A549 (cell line): ENCODE data around the gene DUS2. TPM values are rescaled to one million over a fixed set of nuclear protein-coding genes. Genes with fewer than 3 reads are reported as not detected.

Source experiments
- ATAC-seq, 2 experiments: fragments of 200-7000 bp in 1 of 2; fragments of >200 bp in 1 of 2; cut with Nextera tagmentation in 1 of 2; cut with Tn5 transposase in 1 of 2; 3 replicates each; pipeline versions ENCODE4 v1.8.0 to v1.9.1; 2018 to 2020; ENCODE audit warnings: mild to moderate bottlenecking in 1 of 2, moderate library complexity in 1 of 2
- CTCF ChIA-PET: fragments of 300-600 bp; sonication (Branson Sonifier 250); formaldehyde crosslinking; extraction: SDS; loops from one replicate; lab custom pipeline; 2021; ENCODE audit warnings: antibody characterized with exemption, inconsistent platforms; lab: Yijun Ruan, JAX
- POLR2A ChIA-PET: fragments of 350-600 bp; formaldehyde crosslinking; extraction: SDS; loops from one replicate; lab custom pipeline; 2021; ENCODE audit warnings: antibody characterized with exemption, inconsistent platforms; lab: Yijun Ruan, JAX
- DNase-seq, 2 experiments: peaks; one replicate each; pipeline versions ENCODE4 v3.0.0 to v3.0.0-alpha.2; 2011 to 2016; ENCODE audit warnings: low read depth in 1 of 2, low spot score in 1 of 2
- FAIRE-seq: peaks from 2 replicates; lab custom pipeline; 2011; peaks lifted over from hg19 to GRCh38; lab: Jason Lieb, UNC
- H3K27ac ChIP-seq, 2 experiments: fragments of >200 bp; sonication (Bioruptor Twin); formaldehyde crosslinking; 3 replicates each; pipeline ENCODE4 v1.5.1; 2016 to 2017
- H3K4me1 ChIP-seq: fragments of >200 bp; sonication (Bioruptor Twin); formaldehyde crosslinking; 3 replicates; pipeline ENCODE4 v1.6.1; 2016
- H3K4me2 ChIP-seq: fragments of >200 bp; sonication (Bioruptor Twin); formaldehyde crosslinking; 3 replicates; pipeline ENCODE4 v1.6.1; 2016
- H3K4me3 ChIP-seq: fragments of >200 bp; sonication (Bioruptor Twin); formaldehyde crosslinking; 3 replicates; pipeline ENCODE4 v1.5.1; 2016
- H3K9me3 ChIP-seq: fragments of >200 bp; sonication (Bioruptor Twin); formaldehyde crosslinking; 3 replicates; pipeline ENCODE4 v1.6.1; 2016
- ATOH8 ChIP-seq: fragments of 250-450 bp; sonication (Bioruptor Pico); IDR thresholded peaks from 2 replicates; pipeline ENCODE4 v1.5.0; 2020; ENCODE audit warnings: low read depth, mild to moderate bottlenecking, moderate library complexity
- BHLHE40 ChIP-seq: IDR thresholded peaks from 2 replicates; pipeline ENCODE4 v1.6.1; 2012; ENCODE audit warnings: low read depth, low read length, inconsistent platforms
- CBX2 ChIP-seq: fragments of 200-600 bp; sonication (generic); IDR thresholded peaks from 2 replicates; pipeline ENCODE4 v1.6.1; 2016; ENCODE audit warnings: low read depth, mild to moderate bottlenecking, borderline replicate concordance
- CEBPB ChIP-seq, 2 experiments: fragments of >200 bp in 1 of 2; sonication (Bioruptor Twin) in 1 of 2; formaldehyde crosslinking in 1 of 2; IDR thresholded peaks; 2 replicates each; pipeline ENCODE4 v1.6.1; 2012 to 2016
- CHD4 ChIP-seq: fragments of 200-600 bp; sonication (generic); IDR thresholded peaks from 2 replicates; pipeline ENCODE4 v1.6.1; 2016; ENCODE audit warnings: antibody characterized with exemption, mild to moderate bottlenecking, borderline replicate concordance
- EHF ChIP-seq: fragments of 250-450 bp; sonication (Bioruptor Pico); IDR thresholded peaks from 2 replicates; pipeline ENCODE4 v1.5.0; 2020; ENCODE audit warnings: mild to moderate bottlenecking
- ESRRA ChIP-seq: fragments of 150-350 bp; IDR thresholded peaks from 2 replicates; pipeline ENCODE4 v1.6.1; 2014; ENCODE audit warnings: mild to moderate bottlenecking, low read length, borderline replicate concordance
- FOSL2 ChIP-seq, 2 experiments: fragments of 450-650 bp in 1 of 2; fragments of >200 bp in 1 of 2; sonication (Bioruptor Twin) in 1 of 2; formaldehyde crosslinking; IDR thresholded peaks; 2 replicates each; pipeline versions ENCODE4 v1.5.0 to v1.6.1; 2016 to 2020; ENCODE audit warnings: mild to moderate bottlenecking in 1 of 2, moderate library complexity in 1 of 2
- HEYL ChIP-seq: fragments of 250-450 bp; sonication (Bioruptor Pico); IDR thresholded peaks from 2 replicates; pipeline ENCODE4 v1.8.0; 2021; ENCODE audit warnings: mild to moderate bottlenecking, moderate library complexity
- JUN ChIP-seq, 2 experiments: fragments of >200 bp; sonication (Bioruptor Twin); formaldehyde crosslinking; IDR thresholded peaks; 2 replicates in 1 of 2; 3 replicates in 1 of 2; pipeline ENCODE4 v1.6.1; 2016 to 2017
- NFE2L2 ChIP-seq: fragments of 150-350 bp; conservative IDR thresholded peaks from 2 replicates; pipeline ENCODE4 v1.6.1; 2014; ENCODE audit warnings: low read length
- POLR2AphosphoS2 ChIP-seq: conservative IDR thresholded peaks from 2 replicates; pipeline ENCODE4 v1.6.1; 2012; ENCODE audit warnings: low read length, improper control_type of control experiment, inconsistent platforms
- RAD21 ChIP-seq, 2 experiments: fragments of >200 bp in 1 of 2; sonication (Bioruptor Twin) in 1 of 2; formaldehyde crosslinking in 1 of 2; IDR thresholded peaks in 1 of 2; conservative IDR thresholded peaks in 1 of 2; 2 replicates in 1 of 2; 3 replicates in 1 of 2; pipeline ENCODE4 v1.6.1; 2012 to 2018; ENCODE audit warnings: inconsistent platforms in 1 of 2
- RCOR1 ChIP-seq: fragments of 150-350 bp; IDR thresholded peaks from 2 replicates; pipeline ENCODE4 v1.6.1; 2014; ENCODE audit warnings: antibody characterized with exemption, low read length, low read depth
- REST ChIP-seq: fragments of 200-600 bp; sonication (generic); IDR thresholded peaks from 2 replicates; pipeline ENCODE4 v1.6.1; 2016; ENCODE audit warnings: antibody characterized with exemption, mild to moderate bottlenecking, moderate library complexity
- RFX5 ChIP-seq: fragments of 450-650 bp; IDR thresholded peaks from 2 replicates; pipeline ENCODE4 v1.7.1; 2014; ENCODE audit warnings: antibody characterized with exemption, mild to moderate bottlenecking, moderate library complexity
- RNF2 ChIP-seq: fragments of 200-600 bp; sonication (generic); IDR thresholded peaks from 2 replicates; pipeline ENCODE4 v1.6.1; 2016; ENCODE audit warnings: low read depth, mild to moderate bottlenecking, antibody characterized with exemption, moderate library complexity, borderline replicate concordance
- SMC3 ChIP-seq: fragments of >200 bp; sonication (Bioruptor Twin); formaldehyde crosslinking; IDR thresholded peaks from 3 replicates; pipeline ENCODE4 v1.6.1; 2018; ENCODE audit warnings: inconsistent platforms
- SREBF2 ChIP-seq: fragments of 450-650 bp; IDR thresholded peaks from 2 replicates; pipeline ENCODE4 v1.6.1; 2014; ENCODE audit warnings: mild to moderate bottlenecking, moderate library complexity
- TFCP2L1 ChIP-seq: fragments of 250-450 bp; sonication (Bioruptor Pico); IDR thresholded peaks from 2 replicates; pipeline ENCODE4 v1.5.0; 2021; ENCODE audit warnings: mild to moderate bottlenecking
- TP53 ChIP-seq: fragments of 250-450 bp; sonication (Bioruptor Pico); IDR thresholded peaks from 2 replicates; pipeline ENCODE4 v1.5.0; 2021; ENCODE audit warnings: mild to moderate bottlenecking, moderate library complexity
- ZC3H11A ChIP-seq: fragments of 450-650 bp; IDR thresholded peaks from 2 replicates; pipeline ENCODE4 v1.6.1; 2014; ENCODE audit warnings: antibody characterized with exemption, mild to moderate bottlenecking
- ZFP36 ChIP-seq: fragments of 450-650 bp; IDR thresholded peaks from 2 replicates; pipeline ENCODE4 v1.6.1; 2014; ENCODE audit warnings: borderline replicate concordance; ENCODE audit not compliant: partially characterized antibody
- ZNF302 ChIP-seq: fragments of 250-450 bp; sonication (Bioruptor Pico); IDR thresholded peaks from 2 replicates; pipeline ENCODE4 v1.9.0; 2021; ENCODE audit warnings: inconsistent platforms, mild to moderate bottlenecking, moderate library complexity
- ZSCAN20 ChIP-seq: fragments of 250-450 bp; sonication (Bioruptor Pico); IDR thresholded peaks from 2 replicates; pipeline ENCODE4 v1.8.0; 2022; ENCODE audit warnings: mild to moderate bottlenecking, moderate library complexity
- WGBS: methylation state at CpG from one replicate; pipeline ENCODE4 v1.1.6; 2017; ENCODE audit errors: missing lambda C conversion rate; 5-methylcytosine and 5-hydroxymethylcytosine counted together
- polyA plus RNA-seq, 4 experiments: library from polyadenylated mRNA; depleted of rRNA in 3 of 4; stranded (reverse); fragments of >200 nt; fragmentation: RNase III in 1 of 4; extraction: RNeasy Plus Mini Kit Qiagen cat#74134 plus additional on column Dnase treatment in 1 of 4; gene quantifications; 2 replicates in 3 of 4; 3 replicates in 1 of 4; pipeline ENCODE4 v1.2.3, GENCODE V29; 2011 to 2017
- TF ChIP-seq, protein P1 (sequence below): fragments of 150-350 bp; IDR thresholded peaks from 2 replicates; pipeline ENCODE4 v1.6.1; 2014; ENCODE audit warnings: low read depth, mild to moderate bottlenecking, low read length

Gene DUS2
- polyA plus RNA-seq, 2 of the 4 experiments (the other 2 are of a cell fraction): 20.8 to 21.5 TPM

- ChIA-PET CTCF (interaction anchor here (0.7 to 1.6 kb wide), 4 partner anchors 18 to 527 kb away, joined by 3 to 6 read pairs (median 3); no protein-coding TSS in a partner anchor), POLR2A (no interaction called here)
- FAIRE-seq (no peak), DNase-seq (no peak), ATAC-seq (no peak)
- WGBS: 90% methylated on average over 2 of the region's 2 CpGs
- Histone ChIP-seq H3K9me3 (no peaks in the 10 kb centered on the region), H3K4me2 (no peak overlapping the region), H3K27ac (no peak overlapping the region), H3K4me3 (no peak overlapping the region), H3K4me1 (no peaks in the 10 kb centered on the region)
- no peak for TF ChIP-seq ZSCAN20
- no peak for TF ChIP-seq ZNF302 (CRISPR knock-in tag)
- TF ChIP-seq NFE2L2: no peak
- no peak for TF ChIP-seq CEBPB (IDR thresholded peaks at IDR 0.05)
- no peak for TF ChIP-seq SMC3
- no peak for TF ChIP-seq HEYL (CRISPR knock-in tag)
- no peak for TF ChIP-seq SREBF2
- TF ChIP-seq FOSL2 (IDR thresholded peaks at IDR 0.05): no peak
- no peak for TF ChIP-seq FOSL2 (CRISPR knock-in tag; IDR thresholded peaks at IDR 0.05)
- TF ChIP-seq TP53 (CRISPR knock-in tag): no peak
- no peak for TF ChIP-seq JUN (IDR thresholded peaks at IDR 0.05)
- no peak for TF ChIP-seq RFX5
- TF ChIP-seq TFCP2L1 (CRISPR knock-in tag): no peak
- no peak for TF ChIP-seq RCOR1
- no peak for TF ChIP-seq ZC3H11A
- TF ChIP-seq RNF2: no peak
Measured at GRCh38 chr16:68047987-68048386, 24.9 kb downstream of the DUS2 start.

DNA sequence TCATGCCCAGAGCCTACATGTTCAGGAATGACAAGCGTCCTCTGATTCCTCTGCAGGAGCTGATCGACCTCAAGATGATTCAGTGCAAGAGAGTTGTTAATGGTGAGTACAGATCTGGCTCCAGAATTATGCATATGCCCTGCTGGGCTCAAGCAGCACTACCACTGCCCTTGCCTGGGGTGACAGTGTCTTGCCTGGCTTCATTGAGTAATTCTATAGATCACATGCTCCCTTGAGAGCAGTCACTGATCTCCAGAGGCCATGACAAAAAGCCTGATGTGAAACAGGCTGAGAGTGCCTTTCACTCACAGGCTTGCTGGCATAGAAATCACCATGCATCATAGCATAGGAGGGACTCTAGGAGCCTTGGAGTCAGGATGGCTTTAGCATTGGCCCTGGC lies 26.4 kb downstream of the DUS2 start:
- 94% methylated on average over 2 of the region's 2 CpGs for WGBS
- ChIA-PET POLR2A (no interaction called here), CTCF (no interaction called here)
- Histone ChIP-seq H3K27ac (no peak overlapping the region), H3K4me2 (no peak overlapping the region), H3K4me3 (no peak overlapping the region), H3K9me3 (no peaks in the 10 kb centered on the region), H3K4me1 (no peaks in the 10 kb centered on the region)
- no peak for FAIRE-seq
- TF ChIP-seq CHD4 (no peak), BHLHE40 (no peak), EHF (CRISPR knock-in tag) (no peak), ZFP36 (no peak), RAD21 (conservative IDR thresholded peaks at IDR 0.05 in 1 of 2, IDR thresholded peaks at IDR 0.05 in 1 of 2) (no peak), ESRRA (no peak), POLR2AphosphoS2 (no peak), FOSL2 (IDR thresholded peaks at IDR 0.05) (no peak), FOSL2 (CRISPR knock-in tag; IDR thresholded peaks at IDR 0.05) (no peak), CBX2 (no peak)
- TF ChIP-seq, protein P1, sequence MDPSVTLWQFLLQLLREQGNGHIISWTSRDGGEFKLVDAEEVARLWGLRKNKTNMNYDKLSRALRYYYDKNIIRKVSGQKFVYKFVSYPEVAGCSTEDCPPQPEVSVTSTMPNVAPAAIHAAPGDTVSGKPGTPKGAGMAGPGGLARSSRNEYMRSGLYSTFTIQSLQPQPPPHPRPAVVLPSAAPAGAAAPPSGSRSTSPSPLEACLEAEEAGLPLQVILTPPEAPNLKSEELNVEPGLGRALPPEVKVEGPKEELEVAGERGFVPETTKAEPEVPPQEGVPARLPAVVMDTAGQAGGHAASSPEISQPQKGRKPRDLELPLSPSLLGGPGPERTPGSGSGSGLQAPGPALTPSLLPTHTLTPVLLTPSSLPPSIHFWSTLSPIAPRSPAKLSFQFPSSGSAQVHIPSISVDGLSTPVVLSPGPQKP: no peak
- DNase-seq: no peak
- ATAC-seq: no peak

DNA sequence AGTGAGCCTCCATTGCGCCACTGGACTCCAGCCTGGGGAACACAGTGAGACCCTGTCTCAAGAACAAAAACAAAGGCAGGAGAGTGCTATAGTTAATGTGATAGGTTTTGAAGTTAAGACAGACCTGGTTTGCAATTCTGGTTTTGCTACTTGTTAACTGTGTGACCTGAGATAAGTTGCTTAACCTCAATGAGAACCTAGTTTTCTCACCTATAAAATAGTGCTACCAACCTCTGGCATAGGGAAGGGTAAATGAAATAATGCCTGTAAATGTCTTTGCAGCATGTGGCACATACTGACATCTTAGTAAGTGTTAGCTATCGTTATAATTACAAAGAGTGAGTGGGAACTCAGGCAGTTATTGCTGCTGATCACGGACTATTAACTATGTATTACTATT lies 32.3 kb downstream of the DUS2 start:
- H3K4me3 ChIP-seq: no peak overlapping the region
- ChIA-PET POLR2A (no interaction called here), CTCF (interaction anchor here (0.7 to 2.3 kb wide), 5 partner anchors 10 to 239 kb away, joined by 3 to 12 read pairs (median 3); no protein-coding TSS in a partner anchor)
- no peak overlapping the region for H3K27ac ChIP-seq
- no peak for ATAC-seq
- no peaks in the 10 kb centered on the region for H3K9me3 ChIP-seq
- H3K4me1 ChIP-seq: no peaks in the 10 kb centered on the region
- no peak overlapping the region for H3K4me2 ChIP-seq
- TF ChIP-seq ATOH8 (CRISPR knock-in tag): no peak
- no peak for TF ChIP-seq REST
- TF ChIP-seq, all 56 proteins: peak for 0
- DNase-seq: no peak
- WGBS: 93% methylated on average over 3 of the region's 3 CpGs
- FAIRE-seq: no peak
